Parathyroid adenoma (tissue), 2 donors: ENCODE measurements around the gene ANKFY1.

ENCODE experiments used
- H2AFZ ChIP-seq: fragments of 300-600 bp; sonication (generic); one replicate; pipeline ENCODE4 v1.7.0; 2017; ENCODE audit warnings: antibody characterized with exemption, mild to moderate bottlenecking
- H3K27ac ChIP-seq: fragments of 300-600 bp; sonication (generic); one replicate; pipeline ENCODE4 v1.7.0; 2017
- H3K27me3 ChIP-seq: fragments of 300-600 bp; sonication (generic); one replicate; pipeline ENCODE4 v1.7.0; 2017; ENCODE audit warnings: low read length; ENCODE audit not compliant: control insufficient read depth, insufficient read depth
- H3K36me3 ChIP-seq: fragments of 300-600 bp; sonication (generic); one replicate; pipeline ENCODE4 v1.7.0; 2017; ENCODE audit warnings: low read length; ENCODE audit not compliant: control insufficient read depth, insufficient read depth
- H3K4me1 ChIP-seq: fragments of 300-600 bp; sonication (generic); one replicate; pipeline ENCODE4 v1.7.0; 2017; ENCODE audit warnings: control low read depth
- H3K4me2 ChIP-seq: fragments of 300-600 bp; sonication (generic); one replicate; pipeline ENCODE4 v1.7.0; 2017; ENCODE audit warnings: low read length
- H3K4me3 ChIP-seq: fragments of 300-600 bp; sonication (generic); one replicate; pipeline ENCODE4 v1.7.0; 2017; ENCODE audit warnings: low read depth, low read length
- H3K79me2 ChIP-seq: fragments of 300-600 bp; sonication (generic); one replicate; pipeline ENCODE4 v1.7.0; 2017; ENCODE audit warnings: control low read depth
- H3K9ac ChIP-seq: fragments of 300-600 bp; sonication (generic); one replicate; pipeline ENCODE4 v1.7.0; 2017; ENCODE audit warnings: mild to moderate bottlenecking
- H3K9me3 ChIP-seq: fragments of 300-600 bp; sonication (generic); one replicate; pipeline ENCODE4 v1.7.0; 2017; ENCODE audit warnings: low read length; ENCODE audit not compliant: control insufficient read depth
- CTCF ChIP-seq: fragments of 300-600 bp; sonication (generic); IDR thresholded peaks from one replicate; pipeline ENCODE4 v1.7.0; 2017; ENCODE audit warnings: antibody characterized with exemption, mild to moderate bottlenecking
- donor health status: primary hyperparathyroidism.

The ANKFY1 gene

GRCh38 chr17:4246674-4247073 lies 17.1 kb downstream of the ANKFY1 start:
- no peak for TF ChIP-seq CTCF
- no peak overlapping the region for H3K4me3 ChIP-seq
- no peaks in the 10 kb centered on the region for H3K27me3 ChIP-seq
- H3K4me2 ChIP-seq, result no peak overlapping the region
- no peaks in the 10 kb centered on the region for H3K36me3 ChIP-seq
- peaks cover 32% of the 10 kb centered on the region for H3K79me2 ChIP-seq
- H3K9me3 ChIP-seq, result no peaks in the 10 kb centered on the region
- H3K4me1 ChIP-seq, result peaks cover 7% of the 10 kb centered on the region
- no peak overlapping the region for H3K27ac ChIP-seq
- H3K9ac ChIP-seq, result no peak overlapping the region
- H2AFZ ChIP-seq, result no peak overlapping the region

GRCh38 chr17:4241535-4241934 lies 22.2 kb downstream of the ANKFY1 start:
- no peak for TF ChIP-seq CTCF
- H3K36me3 ChIP-seq, result no peaks in the 10 kb centered on the region
- no peaks in the 10 kb centered on the region for H3K4me1 ChIP-seq

GRCh38 chr17:4236456-4236855 lies 27.3 kb downstream of the ANKFY1 start:
- H3K4me3 ChIP-seq, result no peak overlapping the region
- H3K4me1 ChIP-seq, result no peaks in the 10 kb centered on the region
- H2AFZ ChIP-seq, result no peak overlapping the region
- no peaks in the 10 kb centered on the region for H3K9me3 ChIP-seq
- no peak for TF ChIP-seq CTCF
- no peaks in the 10 kb centered on the region for H3K27me3 ChIP-seq
- H3K79me2 ChIP-seq, result no peaks in the 10 kb centered on the region
- no peak overlapping the region for H3K4me2 ChIP-seq
- no peak overlapping the region for H3K27ac ChIP-seq
- no peak overlapping the region for H3K9ac ChIP-seq
- no peaks in the 10 kb centered on the region for H3K36me3 ChIP-seq

More at GRCh38 chr17:4241535-4241934, 22.2 kb downstream of the ANKFY1 start:
- H3K27me3 ChIP-seq, result no peaks in the 10 kb centered on the region
- H3K27ac ChIP-seq, result no peak overlapping the region
- H3K9ac ChIP-seq, result no peak overlapping the region
- no peaks in the 10 kb centered on the region for H3K9me3 ChIP-seq
- H3K4me2 ChIP-seq, result no peak overlapping the region
- no peak overlapping the region for H3K4me3 ChIP-seq
- H2AFZ ChIP-seq, result no peak overlapping the region
- peaks cover 19% of the 10 kb centered on the region for H3K79me2 ChIP-seq

- no peaks in the 10 kb centered on the region for H3K9me3 ChIP-seq
- H3K4me1 ChIP-seq, result no peaks in the 10 kb centered on the region
- H3K36me3 ChIP-seq, result no peaks in the 10 kb centered on the region
- no peak overlapping the region for H3K4me2 ChIP-seq
- no peak overlapping the region for H3K27ac ChIP-seq
- H3K9ac ChIP-seq, result no peak overlapping the region
- no peak overlapping the region for H3K4me3 ChIP-seq
- no peaks in the 10 kb centered on the region for H3K27me3 ChIP-seq
- no peak overlapping the region for H2AFZ ChIP-seq
- H3K79me2 ChIP-seq, result no peaks in the 10 kb centered on the region
- TF ChIP-seq CTCF, result no peak
Measured at GRCh38 chr17:4235372-4236279, 28.2 kb downstream of the ANKFY1 start.

- Histone ChIP-seq H3K27ac (no peak overlapping the region), H3K9ac (no peak overlapping the region), H3K4me1 (no peaks in the 10 kb centered on the region), H2AFZ (no peak overlapping the region), H3K4me2 (no peak overlapping the region), H3K79me2 (no peaks in the 10 kb centered on the region), H3K9me3 (no peaks in the 10 kb centered on the region), H3K4me3 (no peak overlapping the region), H3K27me3 (no peaks in the 10 kb centered on the region), H3K36me3 (no peaks in the 10 kb centered on the region)
- TF ChIP-seq CTCF, result no peak
Measured at GRCh38 chr17:4234401-4234800, 29.4 kb downstream of the ANKFY1 start.
